ENCODE measurements around the gene DNAH12.
"Not testable (repeated sequence)": the region's sequence is repeated elsewhere in the genome, so short reads cannot be mapped to it uniquely, and the experiment has no call there.

Gene DNAH12

DNA sequence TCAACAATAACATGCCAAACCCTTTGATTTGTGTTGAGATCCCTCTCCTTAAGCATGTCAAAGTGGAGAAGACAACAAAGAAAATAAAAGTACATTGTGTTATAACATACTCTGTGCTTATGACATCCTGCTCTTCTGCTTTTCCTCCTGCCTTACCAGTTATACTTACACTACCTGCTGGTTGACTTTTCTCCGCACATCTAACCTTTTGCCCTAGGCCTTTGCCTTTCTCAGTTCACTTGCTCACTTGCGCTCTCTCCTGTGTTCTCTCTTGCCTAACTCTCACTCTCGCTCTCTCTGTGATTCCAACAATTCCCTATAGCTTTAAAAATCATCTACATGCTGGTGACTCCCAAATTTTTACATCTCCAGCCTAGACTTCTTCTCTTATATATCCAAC is 5.7 kb downstream of the DNAH12 start:
- DNase-seq (ENCODE audit: low read depth), result no peak

DNA sequence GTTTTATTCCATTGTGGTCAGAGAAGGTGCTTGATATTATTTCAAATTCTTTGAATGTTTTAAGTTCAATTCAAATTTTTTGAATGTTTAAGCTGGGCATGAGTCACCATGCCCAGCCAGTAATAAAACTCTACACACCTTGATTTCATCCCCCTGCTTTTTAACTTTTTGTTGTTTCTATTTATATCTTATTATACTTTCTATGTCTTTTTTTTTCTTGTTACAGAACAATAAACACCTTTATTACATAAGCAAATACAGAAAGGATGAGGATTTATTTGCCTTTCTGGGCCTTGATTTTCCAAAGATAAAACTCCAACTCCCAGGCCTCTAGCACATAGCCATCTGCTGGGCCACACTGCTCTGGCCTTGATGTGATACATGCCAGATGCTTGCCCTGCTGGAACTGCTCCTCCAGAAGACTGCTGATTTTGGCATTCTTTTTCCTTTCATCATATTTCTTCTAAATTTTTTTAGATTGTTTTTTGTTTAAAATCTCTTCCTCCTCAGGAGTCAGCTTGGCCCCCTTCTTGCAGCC is 14.0 kb downstream of the DNAH12 start:
- no peak for DNase-seq (ENCODE audit: low read depth)

GRCh38 chr3:57518276-57518915 is 25.7 kb downstream of the DNAH12 start:
- DNase-seq (ENCODE audit: low read depth), result peak; percentile 16

DNA sequence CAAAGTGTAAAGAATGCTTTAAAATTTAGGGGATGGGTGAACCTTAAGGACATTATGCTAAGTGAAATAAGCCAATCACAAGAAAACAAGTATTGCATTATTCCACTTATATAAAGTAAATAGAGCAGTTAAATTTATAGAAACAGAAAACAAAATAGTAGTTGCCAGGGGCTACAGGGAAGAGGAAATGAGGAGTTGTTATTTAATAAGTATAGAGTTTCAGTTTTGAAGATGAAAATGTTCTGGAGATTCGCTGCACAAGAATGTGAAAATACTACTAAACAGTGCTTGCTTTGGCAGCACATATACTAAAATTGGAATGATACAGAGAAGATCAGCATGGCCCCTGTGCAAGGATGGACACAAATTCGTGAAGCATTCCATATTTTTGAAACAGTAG is 32.0 kb downstream of the DNAH12 start:
- DNase-seq (ENCODE audit: low read depth), result peak; percentile 3

DNA sequence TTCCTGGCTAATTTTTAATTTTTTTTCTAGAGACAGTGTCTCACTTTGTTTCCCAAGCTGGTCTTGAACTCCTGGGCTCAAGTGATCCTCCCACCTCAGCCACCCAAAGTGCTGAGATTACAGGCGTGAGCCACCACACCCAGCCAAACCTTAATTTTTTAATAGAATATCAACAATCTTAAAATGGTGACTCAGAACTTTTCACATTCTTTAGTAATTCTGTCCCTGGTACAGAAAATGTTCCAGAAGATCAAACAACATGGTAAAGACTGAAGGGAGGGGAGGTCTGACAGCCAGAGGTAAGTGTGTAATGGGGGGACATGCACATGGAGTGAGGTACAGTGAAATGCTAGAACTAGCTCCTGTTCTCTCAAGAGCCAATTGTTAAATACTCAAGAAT is 38.2 kb downstream of the DNAH12 start:
- DNase-seq (ENCODE audit: low read depth), result no peak

DNA sequence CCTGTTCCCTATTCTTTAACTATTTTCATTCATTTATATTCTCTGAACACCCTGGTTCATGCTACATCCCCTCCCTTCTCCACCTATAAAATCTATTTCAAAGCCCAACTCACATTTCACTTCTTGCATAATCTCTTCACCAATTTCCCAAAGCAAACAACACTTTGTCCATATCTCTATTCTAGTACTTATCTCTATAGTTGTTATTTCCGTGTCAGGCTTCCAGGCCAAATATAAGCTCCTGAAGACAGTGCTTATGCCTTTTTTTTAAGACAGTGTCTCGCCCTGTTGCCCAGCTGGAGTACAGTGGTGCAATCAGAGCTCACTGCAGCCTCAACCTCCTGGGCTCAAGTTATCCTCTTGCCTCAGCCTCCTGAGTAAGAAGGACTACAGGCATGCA is 43.6 kb downstream of the DNAH12 start:
- DNase-seq (ENCODE audit: low read depth), result no peak

GRCh38 chr3:57497904-57498303 is 46.2 kb downstream of the DNAH12 start:
- DNase-seq (ENCODE audit: low read depth), result no peak

GRCh38 chr3:57484563-57484962 is 59.6 kb downstream of the DNAH12 start:
- DNase-seq (ENCODE audit: low read depth), result no peak

GRCh38 chr3:57477193-57477592 is 67.0 kb downstream of the DNAH12 start:
- DNase-seq (ENCODE audit: low read depth), result not testable (repeated sequence)

DNA sequence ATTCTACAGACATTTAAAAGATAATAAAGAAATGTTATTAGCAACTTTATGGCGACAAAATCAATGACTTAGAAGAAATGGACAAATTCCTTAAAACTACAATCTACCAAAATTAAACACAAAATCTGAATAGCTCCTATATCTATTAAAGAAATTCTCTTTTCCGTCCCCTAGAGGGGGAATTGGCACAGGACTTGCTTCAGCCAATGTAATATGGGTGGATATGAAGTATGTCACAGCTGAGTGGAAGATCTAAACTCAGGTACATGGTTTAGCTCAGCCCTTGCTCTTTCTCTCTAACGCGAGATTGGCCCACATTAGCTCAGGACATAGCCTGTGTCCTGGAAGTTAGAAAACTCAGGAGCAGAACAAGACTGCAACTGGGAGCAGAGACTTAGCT is 79.3 kb downstream of the DNAH12 start:
- DNase-seq (ENCODE audit: low read depth), result no peak

DNA sequence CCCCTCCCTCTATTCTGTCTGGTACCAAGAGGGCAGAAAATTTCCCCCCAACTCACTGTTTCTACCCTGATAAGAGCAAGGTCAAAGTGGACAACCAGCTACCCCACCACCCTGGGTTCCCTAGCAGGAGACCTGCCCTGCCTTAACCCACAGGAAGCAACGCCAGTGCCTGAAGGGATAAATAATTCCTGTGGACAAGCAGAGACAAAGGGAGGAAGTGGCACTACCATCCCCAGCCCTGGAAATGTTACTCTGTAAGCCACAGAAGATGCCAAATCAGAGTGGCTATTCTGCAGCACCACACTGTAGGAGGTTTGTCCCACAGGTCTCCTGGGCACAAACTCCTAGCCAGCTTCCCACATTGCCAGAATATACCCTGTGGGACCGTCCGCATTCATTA is 80.1 kb downstream of the DNAH12 start:
- no peak for DNase-seq (ENCODE audit: low read depth)

GRCh38 chr3:57451150-57451846 is 92.8 kb downstream of the DNAH12 start:
- DNase-seq (ENCODE audit: low read depth), result no peak

DNA sequence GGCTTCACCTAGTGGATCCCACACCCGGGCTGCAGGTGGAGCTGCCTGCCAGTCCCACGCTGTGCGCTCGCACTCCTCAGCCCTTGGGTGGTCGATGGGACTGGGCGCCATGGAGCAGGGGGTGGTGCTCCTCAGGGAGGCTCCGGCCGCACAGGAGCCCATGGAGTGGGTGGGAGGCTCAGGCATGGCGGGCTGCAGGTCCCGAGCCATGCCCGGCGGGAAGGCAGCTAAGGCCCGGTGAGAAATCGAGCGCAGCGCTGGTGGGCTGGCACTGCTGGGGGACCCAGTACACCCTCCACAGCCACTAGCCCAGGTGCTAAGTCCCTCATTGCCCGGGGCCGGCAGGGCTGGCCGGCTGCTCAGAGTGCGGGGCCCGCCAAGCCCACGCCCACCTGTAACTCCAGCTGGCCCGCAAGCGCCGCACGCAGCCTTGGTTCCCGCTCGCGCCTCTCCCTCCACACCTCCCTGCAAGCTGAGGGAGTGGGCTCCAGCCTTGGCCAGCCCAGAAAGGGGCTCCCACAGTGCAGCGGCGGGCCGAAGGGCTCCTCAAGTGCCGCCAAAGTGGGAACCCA is 94.8 kb downstream of the DNAH12 start:
- not testable (repeated sequence) for DNase-seq (ENCODE audit: low read depth)

- DNase-seq (ENCODE audit: low read depth), result not testable (repeated sequence)
These were observed 95.7 kb downstream of the DNAH12 start for GRCh38 chr3:57448489-57448888.

- DNase-seq (ENCODE audit: low read depth), result peak; percentile 13
These were observed 97.8 kb downstream of the DNAH12 start for GRCh38 chr3:57446318-57446841.

DNA sequence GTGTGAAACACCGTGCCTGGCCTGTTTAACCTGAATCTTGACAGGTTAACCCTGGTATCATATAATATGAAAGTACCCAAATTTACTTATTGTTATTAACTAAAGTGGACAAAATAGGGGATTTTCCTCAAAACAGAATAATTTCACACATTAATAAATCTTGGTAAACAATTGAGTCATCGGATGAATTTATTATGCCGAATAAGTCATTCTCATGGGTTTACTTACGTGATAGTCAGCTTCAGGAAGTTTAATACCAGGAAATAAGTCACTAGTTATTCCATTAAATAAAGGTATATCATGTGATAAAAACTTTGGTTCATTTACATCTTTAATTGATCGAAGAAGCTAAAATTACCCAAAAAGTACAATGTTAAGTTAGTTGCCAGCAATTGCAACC is 99.7 kb downstream of the DNAH12 start:
- DNase-seq (ENCODE audit: low read depth), result no peak

- DNase-seq (ENCODE audit: low read depth), result not testable (repeated sequence)
These were observed 104.0 kb downstream of the DNAH12 start for GRCh38 chr3:57440144-57440543.

DNA sequence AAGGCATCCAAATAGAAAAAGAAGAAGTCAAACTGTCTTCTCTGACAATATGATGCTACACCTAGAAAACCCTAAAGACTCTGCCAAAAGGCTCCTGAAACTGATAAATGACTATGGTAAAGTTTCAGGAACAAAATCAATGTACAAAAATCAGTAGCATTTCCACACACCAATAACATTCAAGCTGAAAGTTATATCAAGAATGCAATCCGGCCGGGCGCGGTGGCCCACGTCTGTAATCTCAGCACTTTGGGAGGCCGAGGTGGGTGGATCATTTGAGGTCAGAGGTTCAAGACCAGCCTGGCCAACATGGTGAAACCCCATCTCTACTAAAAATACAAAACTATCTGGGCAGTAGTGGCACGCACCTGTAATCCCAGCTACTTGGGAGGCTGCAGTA is 105.7 kb downstream of the DNAH12 start:
- DNase-seq (ENCODE audit: low read depth), result not testable (repeated sequence)

GRCh38 chr3:57436195-57436761 is 107.9 kb downstream of the DNAH12 start:
- no peak for DNase-seq (ENCODE audit: low read depth)

DNA sequence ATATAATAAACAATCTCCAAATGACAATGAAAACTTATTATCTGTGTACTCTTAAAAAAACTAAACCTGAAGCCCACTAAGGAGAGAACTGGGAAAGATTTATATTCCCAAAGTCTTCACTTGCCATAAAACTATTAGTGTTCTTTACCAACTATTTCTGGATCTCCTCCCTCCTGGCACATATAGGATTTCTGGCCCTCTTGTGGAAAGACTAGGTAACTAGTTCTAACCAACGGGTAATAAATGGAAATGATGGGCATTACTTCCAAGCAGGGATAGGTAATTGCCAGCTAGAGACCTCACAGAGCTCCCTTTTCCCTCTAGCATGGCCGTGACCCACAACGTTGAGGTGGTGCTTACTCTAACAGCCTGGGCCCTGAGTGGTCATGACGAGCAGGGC is 110.1 kb downstream of the DNAH12 start:
- DNase-seq (ENCODE audit: low read depth), result peak; percentile 23

- DNase-seq (ENCODE audit: low read depth), result no peak
These were observed 120.8 kb downstream of the DNAH12 start for GRCh38 chr3:57423335-57423734.

DNA sequence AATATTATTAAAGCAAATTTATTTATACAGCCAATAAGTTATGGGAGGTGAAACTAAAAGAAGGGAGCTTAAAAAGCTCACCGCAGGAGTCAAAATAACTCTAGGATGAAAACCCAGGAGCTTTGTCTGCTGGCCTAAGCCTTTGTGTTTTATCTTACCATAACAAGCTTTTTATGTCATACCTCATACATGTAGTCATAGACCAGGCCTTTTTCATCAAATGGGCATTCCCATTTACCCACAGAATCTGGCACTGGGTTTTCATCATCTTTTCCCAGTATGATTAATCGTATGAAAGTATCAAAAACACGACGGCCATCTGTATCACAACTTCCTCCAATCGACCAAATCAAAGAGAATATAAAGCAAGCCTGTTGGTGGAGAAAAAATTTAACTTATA is 122.8 kb downstream of the DNAH12 start:
- DNase-seq (ENCODE audit: low read depth), result no peak

DNA sequence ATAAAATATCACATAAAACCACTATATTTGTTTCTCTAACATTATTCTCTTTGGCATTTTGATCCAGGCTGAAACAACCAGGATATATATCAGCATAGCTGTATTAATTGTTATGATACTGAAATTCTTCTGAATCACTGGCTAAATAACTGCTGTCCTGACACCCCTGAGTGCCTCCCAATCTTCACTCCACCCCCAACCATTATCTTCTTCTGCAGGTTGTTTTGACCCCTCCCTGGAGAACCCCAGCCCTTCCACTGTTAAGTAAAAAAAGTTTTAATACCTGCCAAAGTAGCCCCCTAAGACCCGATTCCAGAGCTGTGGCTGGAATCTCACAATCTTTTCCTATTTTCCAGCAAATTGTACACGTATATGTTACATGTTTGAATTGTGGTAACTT is 124.1 kb downstream of the DNAH12 start:
- no peak for DNase-seq (ENCODE audit: low read depth)

Measured in EH (cell line).